SK-N-MC (cell line): ENCODE results near the gene SHB.

Experiments used
- EZH2 ChIP-seq: fragments of 200-600 bp; sonication (generic); IDR thresholded peaks from one replicate; pipeline ENCODE4 v1.6.1; 2017; ENCODE audit warnings: antibody characterized with exemption
- POLR2AphosphoS5 ChIP-seq: IDR thresholded peaks from 2 replicates; pipeline ENCODE4 v1.6.1; 2012; ENCODE audit warnings: mild to moderate bottlenecking, low read depth, low read length, borderline replicate concordance

DNA sequence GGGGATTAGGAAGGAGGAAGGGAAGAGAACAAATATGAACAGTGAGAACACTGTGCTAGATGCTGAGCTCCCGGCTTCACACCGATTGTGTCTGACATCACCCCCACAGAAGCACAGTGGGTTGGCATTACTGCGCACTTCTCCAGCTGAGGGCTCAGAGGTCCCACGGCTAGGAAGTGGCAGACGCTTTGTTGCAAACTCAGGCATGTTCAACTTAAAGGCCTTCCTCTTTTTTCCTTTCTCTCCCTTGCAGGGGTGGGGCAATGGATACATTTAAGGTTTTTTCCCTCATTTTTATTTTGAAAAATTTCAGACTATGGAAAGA, 15.5 kb upstream of the SHB start:
- TF ChIP-seq EZH2 (no peak), POLR2AphosphoS5 (no peak)
